K562 (cell line): Measurements from ENCODE around the gene PPP1R9B. TPM values are rescaled to one million over a fixed set of nuclear protein-coding genes. Genes with fewer than 3 reads are reported as not detected.

Source experiments
- CHD2 ChIP-seq: IDR thresholded peaks from 2 replicates; pipeline ENCODE4 v1.6.1; 2011; ENCODE audit warnings: low read depth, low read length
- CHD4 ChIP-seq: fragments of 200-600 bp; sonication (generic); IDR thresholded peaks from 3 replicates; pipeline ENCODE4 v1.6.1; 2012; ENCODE audit warnings: low read depth, mild to moderate bottlenecking, mixed read lengths, low read length, inconsistent platforms; ENCODE audit not compliant: insufficient read depth, insufficient replicate concordance, poor library complexity, severe bottlenecking
- CTBP1 ChIP-seq: fragments of 450-650 bp; IDR thresholded peaks from 2 replicates; pipeline ENCODE4 v1.6.1; 2016; ENCODE audit warnings: borderline replicate concordance
- JUND ChIP-seq, 2 experiments: IDR thresholded peaks; 2 replicates in 1 of 2; 3 replicates in 1 of 2; pipeline ENCODE4 v1.6.1; 2011; ENCODE audit warnings: borderline replicate concordance in 2 of 2, low read depth in 2 of 2, low read length in 2 of 2, improper control_type of control experiment in 1 of 2, missing biosample characterization in 1 of 2, missing genetic modification characterization in 1 of 2, missing genetic modification reagents in 1 of 2
- OTX1 ChIP-seq: fragments of 450-650 bp; formaldehyde crosslinking; IDR thresholded peaks from 2 replicates; pipeline ENCODE4 v1.4.0; 2022; ENCODE audit warnings: mild to moderate bottlenecking
- PHF8 ChIP-seq: fragments of 200-600 bp; sonication (generic); IDR thresholded peaks from 2 replicates; pipeline ENCODE4 v1.6.1; 2012; ENCODE audit warnings: mixed run types, mild to moderate bottlenecking, inconsistent platforms, low read length, moderate library complexity, borderline replicate concordance
- SOX6 ChIP-seq: fragments of 450-650 bp; IDR thresholded peaks from 2 replicates; pipeline ENCODE4 v1.6.1; 2014; ENCODE audit warnings: mild to moderate bottlenecking
- TCF7L2 ChIP-seq: fragments of 150-350 bp; IDR thresholded peaks from 2 replicates; pipeline ENCODE4 v1.6.1; 2016; ENCODE audit warnings: low read depth, mild to moderate bottlenecking, low read length, moderate library complexity
- THRAP3 ChIP-seq: fragments of 450-650 bp; IDR thresholded peaks from 2 replicates; pipeline ENCODE4 v1.6.1; 2016; ENCODE audit warnings: mild to moderate bottlenecking, inconsistent platforms, borderline replicate concordance
- polyA plus RNA-seq, 8 experiments: library from polyadenylated mRNA; depleted of rRNA in 4 of 8; stranded (reverse) in 5 of 8; unstranded in 3 of 8; fragments of >200 nt; fragmentation: Nextera tagmentation in 2 of 8; fragmentation: Illumina TruSeq in 1 of 8; extraction: Ambion mirVana in 2 of 8; extraction: Trizol in 1 of 8; gene quantifications; 2 replicates each; pipeline versions ENCODE4 v1.2.1 to v1.2.3, GENCODE V29; 2011 to 2014; ENCODE audit warnings: inconsistent platforms in 1 of 8, missing spikeins in 1 of 8
- total RNA-seq, 7 experiments: library from RNA; depleted of rRNA in 6 of 7; stranded (reverse); fragments of >200 nt in 6 of 7; fragmentation: Illumina TruSeq in 2 of 7; extraction: Trizol in 2 of 7; gene quantifications; 2 replicates each; pipeline versions ENCODE4 v1.2.1 to v1.2.3, GENCODE V29; 2011 to 2021; ENCODE audit warnings: low replicate concordance in 1 of 7
- TF ChIP-seq, protein P1 (sequence below): sonication (generic); formaldehyde crosslinking; IDR thresholded peaks from 2 replicates; pipeline ENCODE4 v1.8.1; 2023; ENCODE audit warnings: mild to moderate bottlenecking, missing genetic modification reagents, moderate library complexity
- TF ChIP-seq, protein P2 (sequence below): fragments of 450-650 bp; conservative IDR thresholded peaks from 2 replicates; pipeline ENCODE4 v1.6.1; 2016; ENCODE audit warnings: missing genetic modification characterization, low read depth, mild to moderate bottlenecking, control low read depth, missing compliant biosample characterization
- TF ChIP-seq, protein P3 (sequence below): fragments of 450-650 bp; IDR thresholded peaks from 2 replicates; pipeline ENCODE4 v1.6.1; 2017; ENCODE audit warnings: antibody characterized with exemption, mild to moderate bottlenecking
- TF ChIP-seq, protein P4 (sequence below): fragments of 450-650 bp; IDR thresholded peaks from 2 replicates; pipeline ENCODE4 v1.6.1; 2016

The PPP1R9B gene
- total and polyA plus RNA-seq, 9 of the 15 experiments (the other 6 are each of a cell fraction or from before 2014, with no cell fraction given): 0.10 to 63.5 (median 24.7) TPM

GRCh38 chr17:50151937-50152547, 1.6 kb upstream of the PPP1R9B start (continued):
- TF ChIP-seq, protein P1, sequence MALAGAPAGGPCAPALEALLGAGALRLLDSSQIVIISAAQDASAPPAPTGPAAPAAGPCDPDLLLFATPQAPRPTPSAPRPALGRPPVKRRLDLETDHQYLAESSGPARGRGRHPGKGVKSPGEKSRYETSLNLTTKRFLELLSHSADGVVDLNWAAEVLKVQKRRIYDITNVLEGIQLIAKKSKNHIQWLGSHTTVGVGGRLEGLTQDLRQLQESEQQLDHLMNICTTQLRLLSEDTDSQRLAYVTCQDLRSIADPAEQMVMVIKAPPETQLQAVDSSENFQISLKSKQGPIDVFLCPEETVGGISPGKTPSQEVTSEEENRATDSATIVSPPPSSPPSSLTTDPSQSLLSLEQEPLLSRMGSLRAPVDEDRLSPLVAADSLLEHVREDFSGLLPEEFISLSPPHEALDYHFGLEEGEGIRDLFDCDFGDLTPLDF (CRISPR knock-in tag): no peak
- TF ChIP-seq THRAP3 (no peak), JUND (IDR thresholded peaks at IDR 0.05; ENCODE audit: borderline replicate concordance, low read depth, low read length) (0 out of 2 replicates have a peak, but pooled peaks have one; percentile 18), JUND (tag; IDR thresholded peaks at IDR 0.05; ENCODE audit: borderline replicate concordance, low read depth, low read length) (no peak; the same call in 2 of the 3 replicates), CHD4 (no peak), TCF7L2 (no peak), OTX1 (CRISPR knock-in tag) (0 out of 2 replicates have a peak, but pooled peaks have one; percentile 31), SOX6 (0 out of 2 replicates have a peak, but pooled peaks have one; percentile 18), CHD2 (no peak), CTBP1 (peak; percentile 92), PHF8 (peak; percentile 45; the same call in 1 of the 2 replicates)
- TF ChIP-seq, protein P2, sequence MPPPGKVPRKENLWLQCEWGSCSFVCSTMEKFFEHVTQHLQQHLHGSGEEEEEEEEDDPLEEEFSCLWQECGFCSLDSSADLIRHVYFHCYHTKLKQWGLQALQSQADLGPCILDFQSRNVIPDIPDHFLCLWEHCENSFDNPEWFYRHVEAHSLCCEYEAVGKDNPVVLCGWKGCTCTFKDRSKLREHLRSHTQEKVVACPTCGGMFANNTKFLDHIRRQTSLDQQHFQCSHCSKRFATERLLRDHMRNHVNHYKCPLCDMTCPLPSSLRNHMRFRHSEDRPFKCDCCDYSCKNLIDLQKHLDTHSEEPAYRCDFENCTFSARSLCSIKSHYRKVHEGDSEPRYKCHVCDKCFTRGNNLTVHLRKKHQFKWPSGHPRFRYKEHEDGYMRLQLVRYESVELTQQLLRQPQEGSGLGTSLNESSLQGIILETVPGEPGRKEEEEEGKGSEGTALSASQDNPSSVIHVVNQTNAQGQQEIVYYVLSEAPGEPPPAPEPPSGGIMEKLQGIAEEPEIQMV (tag): no peak
- TF ChIP-seq, protein P3, sequence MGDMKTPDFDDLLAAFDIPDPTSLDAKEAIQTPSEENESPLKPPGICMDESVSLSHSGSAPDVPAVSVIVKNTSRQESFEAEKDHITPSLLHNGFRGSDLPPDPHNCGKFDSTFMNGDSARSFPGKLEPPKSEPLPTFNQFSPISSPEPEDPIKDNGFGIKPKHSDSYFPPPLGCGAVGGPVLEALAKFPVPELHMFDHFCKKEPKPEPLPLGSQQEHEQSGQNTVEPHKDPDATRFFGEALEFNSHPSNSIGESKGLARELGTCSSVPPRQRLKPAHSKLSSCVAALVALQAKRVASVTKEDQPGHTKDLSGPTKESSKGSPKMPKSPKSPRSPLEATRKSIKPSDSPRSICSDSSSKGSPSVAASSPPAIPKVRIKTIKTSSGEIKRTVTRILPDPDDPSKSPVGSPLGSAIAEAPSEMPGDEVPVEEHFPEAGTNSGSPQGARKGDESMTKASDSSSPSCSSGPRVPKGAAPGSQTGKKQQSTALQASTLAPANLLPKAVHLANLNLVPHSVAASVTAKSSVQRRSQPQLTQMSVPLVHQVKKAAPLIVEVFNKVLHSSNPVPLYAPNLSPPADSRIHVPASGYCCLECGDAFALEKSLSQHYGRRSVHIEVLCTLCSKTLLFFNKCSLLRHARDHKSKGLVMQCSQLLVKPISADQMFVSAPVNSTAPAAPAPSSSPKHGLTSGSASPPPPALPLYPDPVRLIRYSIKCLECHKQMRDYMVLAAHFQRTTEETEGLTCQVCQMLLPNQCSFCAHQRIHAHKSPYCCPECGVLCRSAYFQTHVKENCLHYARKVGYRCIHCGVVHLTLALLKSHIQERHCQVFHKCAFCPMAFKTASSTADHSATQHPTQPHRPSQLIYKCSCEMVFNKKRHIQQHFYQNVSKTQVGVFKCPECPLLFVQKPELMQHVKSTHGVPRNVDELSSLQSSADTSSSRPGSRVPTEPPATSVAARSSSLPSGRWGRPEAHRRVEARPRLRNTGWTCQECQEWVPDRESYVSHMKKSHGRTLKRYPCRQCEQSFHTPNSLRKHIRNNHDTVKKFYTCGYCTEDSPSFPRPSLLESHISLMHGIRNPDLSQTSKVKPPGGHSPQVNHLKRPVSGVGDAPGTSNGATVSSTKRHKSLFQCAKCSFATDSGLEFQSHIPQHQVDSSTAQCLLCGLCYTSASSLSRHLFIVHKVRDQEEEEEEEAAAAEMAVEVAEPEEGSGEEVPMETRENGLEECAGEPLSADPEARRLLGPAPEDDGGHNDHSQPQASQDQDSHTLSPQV: peak; percentile 43; the same call in 1 of the 2 replicates
- TF ChIP-seq, protein P4, sequence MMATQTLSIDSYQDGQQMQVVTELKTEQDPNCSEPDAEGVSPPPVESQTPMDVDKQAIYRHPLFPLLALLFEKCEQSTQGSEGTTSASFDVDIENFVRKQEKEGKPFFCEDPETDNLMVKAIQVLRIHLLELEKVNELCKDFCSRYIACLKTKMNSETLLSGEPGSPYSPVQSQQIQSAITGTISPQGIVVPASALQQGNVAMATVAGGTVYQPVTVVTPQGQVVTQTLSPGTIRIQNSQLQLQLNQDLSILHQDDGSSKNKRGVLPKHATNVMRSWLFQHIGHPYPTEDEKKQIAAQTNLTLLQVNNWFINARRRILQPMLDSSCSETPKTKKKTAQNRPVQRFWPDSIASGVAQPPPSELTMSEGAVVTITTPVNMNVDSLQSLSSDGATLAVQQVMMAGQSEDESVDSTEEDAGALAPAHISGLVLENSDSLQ: no peak
